Neural progenitor cell (in vitro differentiated cells): ENCODE data around the gene NASP.

Source experiments
- CTCF ChIP-seq: fragments of 200-600 bp; sonication (generic); IDR thresholded peaks from 2 replicates; pipeline ENCODE4 v1.5.1; 2017; ENCODE audit warnings: antibody characterized with exemption, mild to moderate bottlenecking
- EZH2phosphoT487 ChIP-seq: fragments of 200-600 bp; sonication (generic); IDR thresholded peaks from 2 replicates; pipeline ENCODE4 v1.6.1; 2017; ENCODE audit warnings: antibody characterized with exemption

GRCh38 chr1:45542591-45542990 is 41.2 kb upstream of the NASP start:
- no peak for TF ChIP-seq EZH2phosphoT487
- no peak for TF ChIP-seq CTCF
